Psoas muscle (tissue), 8 donors: ENCODE data around the gene SON. TPM values are rescaled to one million over a fixed set of nuclear protein-coding genes. Genes with fewer than 3 reads are reported as not detected.
A peak's percentile ranks its signal among the peaks of the same experiment; 100 is the strongest.

Experiments
- ATAC-seq, 4 donors: fragments of 200-7000 bp; cut with Tn5 transposase; one replicate each; pipeline ENCODE4 v1.9.1; 2020; ENCODE audit warnings: moderate library complexity in 3 of 4, mild to moderate bottlenecking in 2 of 4
- DNase-seq, 2 donors: peaks; one replicate each; pipeline ENCODE4 v3.0.0-alpha.2; 2020
- H3K27ac ChIP-seq: fragments of 200-600 bp; one replicate; pipeline ENCODE4 v1.8.0; 2022
- H3K27me3 ChIP-seq, 3 donors: fragments of 200-600 bp in 1 of 3; one replicate each; pipeline versions ENCODE4 v1.6.1 to v1.8.0; 2013 to 2022; ENCODE audit warnings: low read length in 2 of 3, mild to moderate bottlenecking in 2 of 3, moderate library complexity in 1 of 3; ENCODE audit not compliant: insufficient read depth in 3 of 3
- H3K36me3 ChIP-seq, 2 donors: fragments of 200-600 bp in 1 of 2; one replicate each; pipeline versions ENCODE4 v1.6.1 to v1.8.0; 2013 to 2022; ENCODE audit warnings: low read depth in 1 of 2, mild to moderate bottlenecking in 1 of 2, moderate library complexity in 1 of 2; ENCODE audit not compliant: insufficient read depth in 1 of 2
- H3K4me1 ChIP-seq: fragments of 200-600 bp; one replicate; pipeline ENCODE4 v1.8.0; 2022
- H3K4me3 ChIP-seq: fragments of 200-600 bp; one replicate; pipeline ENCODE4 v1.8.0; 2022; ENCODE audit warnings: mild to moderate bottlenecking
- H3K9me3 ChIP-seq: fragments of 200-600 bp; one replicate; pipeline ENCODE4 v1.8.0; 2022
- CTCF ChIP-seq: fragments of 200-600 bp; IDR thresholded peaks from one replicate; pipeline ENCODE4 v1.8.0; 2022; ENCODE audit warnings: antibody characterized with exemption
- WGBS, 3 donors: extraction: QIAGEN DNeasy Blood & Tissue Kit; methylation state at CpG; one replicate each; pipeline versions ENCODE4 v1.1.6 to v1.1.7; 2013; 5-methylcytosine and 5-hydroxymethylcytosine counted together
- intact Hi-C, 2 donors: fragments of 100-400 bp; cut with DNase I; formaldehyde crosslinking; loops; one replicate each; pipeline versions ENCODE4 v1.11.0 to v1.14.2; 2022
- polyA plus RNA-seq, 3 donors: library from polyadenylated mRNA; stranded (reverse); fragments of 200-250 nt; gene quantifications; one replicate each; pipeline ENCODE4 v1.2.3, GENCODE V29; 2013
- total RNA-seq, 4 donors: library from RNA; stranded (reverse); fragmentation: NEBNext Ultra II Directional in 2 of 4; extraction: Animal tissue kit (Norgen Biotek cat#: 25700) in 2 of 4; gene quantifications; one replicate each; pipeline versions ENCODE4 v1.2.1 to v1.2.4, GENCODE V29; 2021 to 2023
- donor health status: healthy with polysubstance abuse.
- donor health status: DM: no; HTN: no; CAD: no; lungs with moderate emphysema.
- donor health status: Bipolar disorder and iron deficiency.
- donor health status: healthy.
- donor health status: DM: yes; HTN: yes; CAD: no.
- donor health status: DM: no; HTN: no; CAD: no.
- donor health status: DM: no; HTN: no; CAD: no.
- donor health status: DM: yes; HTN: yes; CAD: no.

The SON gene
- total and polyA plus RNA-seq, 7 donors, result 50.1 to 179 (median 126) TPM

- no peak for ATAC-seq
- H3K27ac ChIP-seq, result peak overlapping the region; percentile 12
- H3K4me1 ChIP-seq, result peaks cover 22% of the 10 kb centered on the region
- H3K27me3 ChIP-seq, result no peaks in the 10 kb centered on the region
- no peak for TF ChIP-seq CTCF
- intact Hi-C loops, result no loop called here
- WGBS, 3 donors, result 54 to 69% (median 55%) methylated on average over 3 of the region's 3 CpGs
- H3K36me3 ChIP-seq, result peaks cover 12 to 50% of the 10 kb centered on the region in 2 donors
- no peak for DNase-seq
- no peaks in the 10 kb centered on the region for H3K9me3 ChIP-seq
- peak overlapping the region; percentile 84 for H3K4me3 ChIP-seq
Observed at GRCh38 chr21:33546086-33546485, 3.2 kb downstream of the SON start.

GRCh38 chr21:33549848-33550771 is 7.3 kb downstream of the SON start:
- TF ChIP-seq CTCF, result no peak
- Histone ChIP-seq H3K4me3 (no peak overlapping the region), H3K36me3 (peaks cover 31 to 90% of the 10 kb centered on the region in 2 donors), H3K27ac (no peak overlapping the region), H3K4me1 (peaks cover 12% of the 10 kb centered on the region), H3K27me3 (no peaks in the 10 kb centered on the region), H3K9me3 (no peaks in the 10 kb centered on the region)
- WGBS, 3 donors, result 94 to 96% (median 94%) methylated on average over 19 of the region's 19 CpGs
- DNase-seq (no peak), ATAC-seq (peak in 1 of 4 donors; percentile 27)
- intact Hi-C loops, result no loop called here

- Histone ChIP-seq H3K27ac (no peak overlapping the region), H3K4me3 (no peak overlapping the region), H3K27me3 (no peaks in the 10 kb centered on the region), H3K9me3 (no peaks in the 10 kb centered on the region), H3K36me3 (peaks cover 31 to 99% of the 10 kb centered on the region in 2 donors), H3K4me1 (peaks cover 12% of the 10 kb centered on the region)
- WGBS, 3 donors, result 97 to 98% (median 97%) methylated on average over 23 of the region's 23 CpGs
- DNase-seq, result no peak
- intact Hi-C loops, result no loop called here
- no peak for TF ChIP-seq CTCF
- ATAC-seq, result peak in 1 of 4 donors; percentile 7
Observed at GRCh38 chr21:33550772-33551660, 8.2 kb downstream of the SON start.

GRCh38 chr21:33551664-33552063 is 8.8 kb downstream of the SON start:
- no peak for ATAC-seq
- Histone ChIP-seq H3K4me1 (peaks cover 10% of the 10 kb centered on the region), H3K27me3 (no peaks in the 10 kb centered on the region), H3K36me3 (peaks cover 31 to 100% of the 10 kb centered on the region in 2 donors), H3K9me3 (no peaks in the 10 kb centered on the region), H3K4me3 (no peak overlapping the region), H3K27ac (no peak overlapping the region)
- DNase-seq, result no peak
- intact Hi-C loops, result no loop called here
- 96 to 100% (median 99%) methylated on average over 2 of the region's 2 CpGs for WGBS, 3 donors
- TF ChIP-seq CTCF, result no peak
